GM12891 (cell line): ENCODE results near the gene SMC5.

Experiments used
- PAX5 ChIP-seq: IDR thresholded peaks from 2 replicates; pipeline ENCODE4 v1.6.1; 2011; ENCODE audit warnings: low read length, moderate library complexity, mild to moderate bottlenecking; ENCODE audit not compliant: insufficient read depth, severe bottlenecking
- POLR2A ChIP-seq: IDR thresholded peaks from 2 replicates; pipeline ENCODE4 v1.6.1; 2011; ENCODE audit warnings: low read depth, low read length, control low read depth
- POLR2AphosphoS5 ChIP-seq: IDR thresholded peaks from 2 replicates; pipeline ENCODE4 v1.6.1; 2011; ENCODE audit warnings: low read depth, low read length, control low read depth
- SPI1 ChIP-seq: IDR thresholded peaks from 2 replicates; pipeline ENCODE4 v1.6.1; 2011; ENCODE audit warnings: low read depth, low read length, control low read depth
- TAF1 ChIP-seq: IDR thresholded peaks from 2 replicates; pipeline ENCODE4 v1.6.1; 2011; ENCODE audit warnings: low read depth, low read length, control low read depth

DNA sequence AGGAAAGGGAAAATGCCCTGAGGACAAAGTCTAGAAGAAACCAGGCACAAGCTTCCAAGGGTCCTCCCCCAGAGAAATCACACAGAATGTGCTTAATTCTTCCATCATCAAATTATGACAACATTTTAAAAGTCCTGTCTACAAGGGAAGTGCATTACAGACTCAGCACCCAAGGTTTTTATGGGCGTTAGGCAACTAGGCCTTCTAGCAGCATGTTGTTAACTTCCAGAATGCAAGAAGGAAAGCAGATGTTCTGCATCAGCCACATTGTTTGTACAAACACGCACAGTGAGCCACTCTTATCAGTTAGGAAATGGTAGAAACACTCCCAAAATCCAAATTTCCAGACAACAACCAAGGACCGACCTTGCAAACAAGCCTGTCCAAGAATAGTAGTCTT lies 26.5 kb downstream of the SMC5 start:
- TF ChIP-seq POLR2A: no peak
- no peak for TF ChIP-seq PAX5
- no peak for TF ChIP-seq POLR2AphosphoS5
- TF ChIP-seq TAF1: no peak
- no peak for TF ChIP-seq SPI1
